ENCODE measurements around the gene CCDC9. TPM values are rescaled to one million over a fixed set of nuclear protein-coding genes. Genes with fewer than 3 reads are reported as not detected.
A peak's percentile ranks its signal among the peaks of the same experiment; 100 is the strongest.

Gene CCDC9
- total and polyA plus RNA-seq, 2 of the 13 experiments (the other 11 are each of a cell fraction or from before 2014, with no cell fraction given) = 2.9 to 6.3 TPM

DNA sequence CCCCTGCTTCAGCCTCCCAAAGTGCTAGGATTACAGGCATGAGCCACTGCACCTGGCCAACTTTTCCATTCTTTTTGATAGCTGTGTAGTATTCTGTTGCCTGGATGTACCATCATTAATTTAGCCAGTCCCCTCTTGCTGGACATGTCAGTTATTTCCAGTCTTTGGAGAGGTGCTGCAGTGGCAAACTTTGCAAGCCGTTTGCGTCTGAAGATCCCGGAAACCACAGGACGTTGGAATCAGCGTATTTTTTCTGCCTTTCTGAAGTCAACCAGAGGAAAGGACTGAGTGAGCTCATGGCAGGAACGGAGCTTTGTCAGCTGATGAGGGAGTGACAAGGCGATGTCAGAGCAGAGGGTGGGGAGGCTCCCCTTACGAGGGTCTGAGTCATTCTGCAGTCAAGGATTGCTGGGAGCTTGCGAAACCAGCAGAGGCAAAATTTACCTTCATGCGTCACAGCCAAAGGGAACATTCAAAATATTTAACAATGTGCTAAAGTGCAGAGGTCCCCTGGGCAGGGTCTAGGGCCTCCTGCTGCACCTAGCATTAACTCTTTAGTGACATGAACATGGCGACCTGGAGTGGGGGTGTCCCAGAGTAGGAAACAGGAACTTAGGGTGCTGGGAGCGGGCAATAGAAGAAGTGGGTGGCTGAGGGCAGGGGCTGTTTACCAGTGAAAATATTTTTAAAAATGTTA, 58.9 kb downstream of the CCDC9 start (continued):
- TF ChIP-seq, protein P1, sequence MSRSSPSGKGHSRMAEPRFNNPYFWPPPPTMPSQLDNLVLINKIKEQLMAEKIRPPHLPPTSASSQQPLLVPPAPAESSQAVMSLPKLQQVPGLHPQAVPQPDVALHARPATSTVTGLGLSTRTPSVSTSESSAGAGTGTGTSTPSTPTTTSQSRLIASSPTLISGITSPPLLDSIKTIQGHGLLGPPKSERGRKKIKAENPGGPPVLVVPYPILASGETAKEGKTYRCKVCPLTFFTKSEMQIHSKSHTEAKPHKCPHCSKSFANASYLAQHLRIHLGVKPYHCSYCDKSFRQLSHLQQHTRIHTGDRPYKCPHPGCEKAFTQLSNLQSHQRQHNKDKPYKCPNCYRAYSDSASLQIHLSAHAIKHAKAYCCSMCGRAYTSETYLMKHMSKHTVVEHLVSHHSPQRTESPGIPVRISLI (CRISPR knock-in tag; IDR thresholded peaks at IDR 0.05; ENCODE audit: borderline replicate concordance) = no peak
- TF ChIP-seq CCDC6 (CRISPR knock-in tag; IDR thresholded peaks at IDR 0.05) = no peak
- no peak for TF ChIP-seq POLR2AphosphoS5 (IDR thresholded peaks at IDR 0.05; ENCODE audit: low read depth, low read length)
- peak; percentile 23; the same call in 1 of the 2 replicates for TF ChIP-seq ZNF431 (CRISPR knock-in tag; IDR thresholded peaks at IDR 0.05; ENCODE audit: borderline replicate concordance, low read depth)
- no peak for TF ChIP-seq IKZF4 (CRISPR knock-in tag; IDR thresholded peaks at IDR 0.05; ENCODE audit: borderline replicate concordance, low read depth, not compliant biosample characterization)
- TF ChIP-seq SP4 (CRISPR knock-in tag; IDR thresholded peaks at IDR 0.05) = peak; percentile 71; the same call in 1 of the 2 replicates
- no peak for TF ChIP-seq ZBTB1 (CRISPR knock-in tag; IDR thresholded peaks at IDR 0.05; ENCODE audit: borderline replicate concordance)
- TF ChIP-seq ZNF564 (CRISPR knock-in tag; IDR thresholded peaks at IDR 0.05) = no peak
- TF ChIP-seq, protein P2, sequence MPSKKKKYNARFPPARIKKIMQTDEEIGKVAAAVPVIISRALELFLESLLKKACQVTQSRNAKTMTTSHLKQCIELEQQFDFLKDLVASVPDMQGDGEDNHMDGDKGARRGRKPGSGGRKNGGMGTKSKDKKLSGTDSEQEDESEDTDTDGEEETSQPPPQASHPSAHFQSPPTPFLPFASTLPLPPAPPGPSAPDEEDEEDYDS (CRISPR knock-in tag; IDR thresholded peaks at IDR 0.05) = peak; percentile 43; the same call in 1 of the 2 replicates
- TF ChIP-seq ZNF24 (IDR thresholded peaks at IDR 0.05) = no peak
- TF ChIP-seq RBAK (CRISPR knock-in tag; IDR thresholded peaks at IDR 0.05) = no peak
- no peak for TF ChIP-seq TCF12 (IDR thresholded peaks at IDR 0.05)
- 0 out of 2 replicates have a peak, but pooled peaks have one; percentile 10 for TF ChIP-seq TCF12 (CRISPR knock-in tag; IDR thresholded peaks at IDR 0.05)
- TF ChIP-seq, protein P3, sequence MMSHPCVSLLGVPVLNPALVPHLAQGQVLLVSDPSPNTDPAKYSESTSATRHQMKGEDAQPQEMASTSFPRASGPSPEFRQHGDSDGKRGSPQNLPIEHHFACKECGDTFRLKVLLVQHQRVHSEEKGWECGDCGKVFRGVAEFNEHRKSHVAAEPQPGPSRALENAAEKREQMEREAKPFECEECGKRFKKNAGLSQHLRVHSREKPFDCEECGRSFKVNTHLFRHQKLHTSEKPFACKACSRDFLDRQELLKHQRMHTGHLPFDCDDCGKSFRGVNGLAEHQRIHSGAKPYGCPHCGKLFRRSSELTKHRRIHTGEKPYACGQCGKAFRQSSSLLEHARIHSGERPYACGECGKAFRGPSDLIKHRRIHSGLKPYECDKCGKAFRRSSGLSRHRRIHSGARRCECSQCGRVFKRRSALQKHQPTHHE (CRISPR knock-in tag; IDR thresholded peaks at IDR 0.05; ENCODE audit: borderline replicate concordance) = peak; percentile 53; the same call in 1 of the 2 replicates
- no peak for TF ChIP-seq ZNF549 (CRISPR knock-in tag; IDR thresholded peaks at IDR 0.05)
- TF ChIP-seq ZNF460 (CRISPR knock-in tag; IDR thresholded peaks at IDR 0.05; ENCODE audit: borderline replicate concordance) = peak; percentile 11; the same call in 1 of the 2 replicates
- no peak for TF ChIP-seq HCFC1 (IDR thresholded peaks at IDR 0.05; ENCODE audit: low read depth, low read length)
- TF ChIP-seq ZNF660 (CRISPR knock-in tag; IDR thresholded peaks at IDR 0.05; ENCODE audit: borderline replicate concordance, low read depth) = no peak
- TF ChIP-seq, protein P4, sequence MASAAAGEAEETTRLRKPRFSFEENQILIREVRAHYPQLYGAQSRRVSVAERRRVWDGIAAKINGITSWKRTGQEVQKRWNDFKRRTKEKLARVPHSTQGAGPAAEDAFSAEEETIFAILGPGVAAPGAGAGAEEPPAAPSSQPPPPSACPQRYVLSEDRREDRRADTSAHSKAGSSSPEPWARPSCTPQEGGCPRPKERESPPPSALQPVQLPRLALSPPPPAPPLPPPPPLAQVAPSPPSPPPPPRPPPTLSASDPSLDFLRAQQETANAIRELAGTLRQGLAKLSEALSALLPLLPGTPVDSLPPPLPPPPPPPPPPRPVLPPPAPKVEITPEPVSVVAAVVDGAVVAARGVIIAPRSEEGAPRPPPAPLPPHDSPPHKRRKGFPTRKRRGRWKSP (CRISPR knock-in tag; IDR thresholded peaks at IDR 0.05) = peak; percentile 72
- peak; percentile 74; the same call in 1 of the 2 replicates for TF ChIP-seq PITX1 (CRISPR knock-in tag; IDR thresholded peaks at IDR 0.05)
- TF ChIP-seq DNMT3B (CRISPR knock-in tag; conservative IDR thresholded peaks at IDR 0.05) = 0 out of 2 replicates have a peak, but pooled peaks have one; percentile 48
- TF ChIP-seq ZIK1 (CRISPR knock-in tag; IDR thresholded peaks at IDR 0.05; ENCODE audit: borderline replicate concordance, low read depth) = no peak; the same call in 1 of the 2 replicates
- no peak for TF ChIP-seq ZNF496 (CRISPR knock-in tag; IDR thresholded peaks at IDR 0.05; ENCODE audit: insufficient replicate concordance)
- TF ChIP-seq ZNF747 (CRISPR knock-in tag; IDR thresholded peaks at IDR 0.05; ENCODE audit: borderline replicate concordance) = peak; percentile 77; the same call in 1 of the 2 replicates
- no peak for TF ChIP-seq ZNF367 (CRISPR knock-in tag; IDR thresholded peaks at IDR 0.05; ENCODE audit: borderline replicate concordance)
- no peak for TF ChIP-seq ZNF484 (CRISPR knock-in tag; IDR thresholded peaks at IDR 0.05; ENCODE audit: borderline replicate concordance, low read depth)
- TF ChIP-seq SP140L (CRISPR knock-in tag; IDR thresholded peaks at IDR 0.05; ENCODE audit: borderline replicate concordance) = no peak
